ENCODE measurements around the gene TMEM87B. TPM values are rescaled to one million over a fixed set of nuclear protein-coding genes. Genes with fewer than 3 reads are reported as not detected.

The TMEM87B gene
- total RNA-seq, 1 experiment from 2014 or later: 21.8 TPM

DNA sequence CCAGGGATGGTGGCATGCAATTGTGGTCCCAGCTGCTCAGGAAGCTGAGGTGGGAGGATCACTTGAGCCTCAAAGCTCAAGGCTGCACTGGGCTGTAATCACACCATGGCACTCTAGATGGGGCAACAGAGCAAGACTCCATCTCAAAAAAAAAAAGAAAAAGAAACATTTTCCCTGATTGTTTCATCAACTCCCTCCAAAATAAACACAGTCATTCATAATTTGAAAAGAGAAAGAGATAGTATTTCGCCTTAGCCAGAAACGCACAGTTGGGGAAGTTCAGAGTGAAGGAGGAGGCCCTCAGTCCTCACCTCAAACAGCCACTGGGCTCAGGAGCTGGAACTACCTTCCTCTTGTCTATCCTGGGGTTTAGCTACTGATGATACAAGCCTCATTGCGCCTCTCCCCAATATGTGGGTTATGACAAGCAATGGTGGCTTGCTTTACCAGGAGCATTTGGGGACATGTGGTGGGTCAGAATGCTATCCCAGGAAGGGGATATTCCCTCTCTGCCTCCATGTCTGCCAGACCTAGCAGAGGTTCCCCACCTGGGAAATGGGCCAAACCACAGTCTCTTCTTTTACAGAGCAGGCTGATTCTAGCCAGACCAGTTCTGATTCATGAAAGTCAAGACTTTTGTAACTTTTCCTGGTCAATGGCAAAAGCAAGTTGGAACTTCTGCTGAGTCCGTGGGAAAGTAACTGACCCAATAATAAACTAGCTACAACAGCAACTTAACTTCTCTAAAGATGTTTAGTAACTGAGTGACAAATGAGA lies 22.2 kb upstream of the TMEM87B start:
- H3K4me3 ChIP-seq (ENCODE audit: low read depth, low read length, poor library complexity, severe bottlenecking): no peak overlapping the region
- peaks cover 12% of the 10 kb centered on the region for H3K9me3 ChIP-seq (ENCODE audit: low read depth, low read length, poor library complexity, severe bottlenecking)
- DNase-seq (ENCODE audit: low spot score): peak; percentile 43
- H3K27me3 ChIP-seq (replicated peaks; ENCODE audit: insufficient read depth, low read depth, low read length, poor library complexity): no peaks in the 10 kb centered on the region
- no TSS peak for BruUV-seq (replicated peaks)
- no peaks in the 10 kb centered on the region for H3K36me3 ChIP-seq (ENCODE audit: insufficient read depth, low read length, poor library complexity, severe bottlenecking)
- peak overlapping the region; percentile 74 for H3K27ac ChIP-seq (ENCODE audit: low read depth, low read length, poor library complexity, severe bottlenecking)
- CTCF ChIA-PET: no interaction called here
- POLR2A ChIA-PET (ENCODE audit: low non-redundant PET): no interaction called here
- peaks cover 25% of the 10 kb centered on the region for H3K4me1 ChIP-seq (ENCODE audit: insufficient read depth, low read length, poor library complexity, severe bottlenecking)
- TF ChIP-seq, protein P1, sequence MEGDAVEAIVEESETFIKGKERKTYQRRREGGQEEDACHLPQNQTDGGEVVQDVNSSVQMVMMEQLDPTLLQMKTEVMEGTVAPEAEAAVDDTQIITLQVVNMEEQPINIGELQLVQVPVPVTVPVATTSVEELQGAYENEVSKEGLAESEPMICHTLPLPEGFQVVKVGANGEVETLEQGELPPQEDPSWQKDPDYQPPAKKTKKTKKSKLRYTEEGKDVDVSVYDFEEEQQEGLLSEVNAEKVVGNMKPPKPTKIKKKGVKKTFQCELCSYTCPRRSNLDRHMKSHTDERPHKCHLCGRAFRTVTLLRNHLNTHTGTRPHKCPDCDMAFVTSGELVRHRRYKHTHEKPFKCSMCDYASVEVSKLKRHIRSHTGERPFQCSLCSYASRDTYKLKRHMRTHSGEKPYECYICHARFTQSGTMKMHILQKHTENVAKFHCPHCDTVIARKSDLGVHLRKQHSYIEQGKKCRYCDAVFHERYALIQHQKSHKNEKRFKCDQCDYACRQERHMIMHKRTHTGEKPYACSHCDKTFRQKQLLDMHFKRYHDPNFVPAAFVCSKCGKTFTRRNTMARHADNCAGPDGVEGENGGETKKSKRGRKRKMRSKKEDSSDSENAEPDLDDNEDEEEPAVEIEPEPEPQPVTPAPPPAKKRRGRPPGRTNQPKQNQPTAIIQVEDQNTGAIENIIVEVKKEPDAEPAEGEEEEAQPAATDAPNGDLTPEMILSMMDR (conservative IDR thresholded peaks at IDR 0.05; ENCODE audit: low read depth, low read length): peak; percentile 32; the same call in 1 of the 2 replicates
- no peak for TF ChIP-seq EZH2 (IDR thresholded peaks at IDR 0.05; ENCODE audit: borderline replicate concordance, low read depth, low read length, poor library complexity, severe bottlenecking)
- intact Hi-C loops (cut with micrococcal nuclease; ENCODE audit: unreplicated experiment): no loop called here

DNA sequence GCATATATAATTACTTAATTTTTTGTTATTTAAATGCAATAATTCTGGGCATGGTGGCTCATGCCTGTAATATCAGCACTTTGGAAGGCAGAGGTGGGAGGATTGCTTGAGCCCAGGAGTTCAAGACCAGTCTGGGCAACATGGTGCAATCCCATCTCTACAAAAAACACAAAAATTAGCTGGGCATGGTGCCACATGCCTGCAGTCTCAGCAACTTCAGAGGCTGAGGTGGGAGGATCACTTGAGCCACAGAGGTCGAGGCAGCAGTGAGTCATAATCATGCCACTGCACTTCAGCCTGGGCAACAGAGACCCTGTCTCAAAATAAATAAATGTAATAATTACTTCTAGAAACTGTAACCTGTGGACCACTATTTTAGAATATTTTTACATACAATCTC lies 21.5 kb upstream of the TMEM87B start:
- intact Hi-C loops (cut with micrococcal nuclease; ENCODE audit: unreplicated experiment): no loop called here

DNA sequence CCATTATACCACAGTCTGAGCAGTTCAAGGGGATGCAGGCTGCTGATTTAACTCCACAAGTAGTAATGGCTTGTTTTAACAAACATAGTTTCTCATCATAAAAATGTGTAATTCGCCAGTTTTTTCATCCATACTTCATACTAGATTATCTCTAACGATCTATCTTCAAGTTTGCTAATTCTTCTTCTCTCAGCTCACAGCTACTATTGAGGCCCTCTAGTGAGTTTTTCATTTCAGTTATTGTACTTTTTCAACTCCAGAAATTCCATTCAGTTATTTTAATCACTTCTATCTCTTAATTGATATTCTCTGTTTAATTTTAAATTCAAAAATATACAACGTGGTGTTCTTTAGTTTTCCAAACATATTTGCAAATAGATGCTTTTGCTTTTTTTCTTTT lies 20.1 kb upstream of the TMEM87B start:
- no peak for DNase-seq (ENCODE audit: low spot score)
- no peak overlapping the region for H3K27ac ChIP-seq (ENCODE audit: low read depth, low read length, poor library complexity, severe bottlenecking)
- no peaks in the 10 kb centered on the region for H3K27me3 ChIP-seq (replicated peaks; ENCODE audit: insufficient read depth, low read depth, low read length, poor library complexity)
- TF ChIP-seq, protein P1 (conservative IDR thresholded peaks at IDR 0.05; ENCODE audit: low read depth, low read length): no peak
- no peak for TF ChIP-seq EZH2 (IDR thresholded peaks at IDR 0.05; ENCODE audit: borderline replicate concordance, low read depth, low read length, poor library complexity, severe bottlenecking)
- H3K9me3 ChIP-seq (ENCODE audit: low read depth, low read length, poor library complexity, severe bottlenecking): peaks cover 19% of the 10 kb centered on the region
- no peak overlapping the region for H3K4me3 ChIP-seq (ENCODE audit: low read depth, low read length, poor library complexity, severe bottlenecking)
- peaks cover 25% of the 10 kb centered on the region for H3K4me1 ChIP-seq (ENCODE audit: insufficient read depth, low read length, poor library complexity, severe bottlenecking)
- ChIA-PET POLR2A (ENCODE audit: low non-redundant PET) (no interaction called here), CTCF (no interaction called here)
- H3K36me3 ChIP-seq (ENCODE audit: insufficient read depth, low read length, poor library complexity, severe bottlenecking): no peaks in the 10 kb centered on the region
- intact Hi-C loops (cut with micrococcal nuclease; ENCODE audit: unreplicated experiment): no loop called here
- no TSS peak for BruUV-seq (replicated peaks)

More for the DNA sequence above, 21.5 kb upstream of the TMEM87B start:
- H3K27me3 ChIP-seq (replicated peaks; ENCODE audit: insufficient read depth, low read depth, low read length, poor library complexity): no peaks in the 10 kb centered on the region
- H3K36me3 ChIP-seq (ENCODE audit: insufficient read depth, low read length, poor library complexity, severe bottlenecking): no peaks in the 10 kb centered on the region
- DNase-seq (ENCODE audit: low spot score): no peak
- peaks cover 18% of the 10 kb centered on the region for H3K9me3 ChIP-seq (ENCODE audit: low read depth, low read length, poor library complexity, severe bottlenecking)
- TF ChIP-seq, protein P1 (conservative IDR thresholded peaks at IDR 0.05; ENCODE audit: low read depth, low read length): no peak
- no peak for TF ChIP-seq EZH2 (IDR thresholded peaks at IDR 0.05; ENCODE audit: borderline replicate concordance, low read depth, low read length, poor library complexity, severe bottlenecking)
- BruUV-seq (replicated peaks): no TSS peak
- H3K4me1 ChIP-seq (ENCODE audit: insufficient read depth, low read length, poor library complexity, severe bottlenecking): peaks cover 25% of the 10 kb centered on the region
- ChIA-PET POLR2A (ENCODE audit: low non-redundant PET) (no interaction called here), CTCF (no interaction called here)
- no peak overlapping the region for H3K27ac ChIP-seq (ENCODE audit: low read depth, low read length, poor library complexity, severe bottlenecking)
- H3K4me3 ChIP-seq (ENCODE audit: low read depth, low read length, poor library complexity, severe bottlenecking): no peak overlapping the region

Measured in A673 (cell line).